Colonic mucosa (tissue), 4 donors: Measurements from ENCODE around the gene GTF2A1. TPM values are rescaled to one million over a fixed set of nuclear protein-coding genes. Genes with fewer than 3 reads are reported as not detected.
A peak's percentile ranks its signal among the peaks of the same experiment; 100 is the strongest.

ENCODE experiments used
- DNase-seq: peaks from one replicate; pipeline ENCODE4 v3.0.0-alpha.2; 2020
- H3K27ac ChIP-seq: fragments of 200-600 bp; one replicate; pipeline ENCODE4 v1.8.0; 2021
- H3K27me3 ChIP-seq: fragments of 200-600 bp; one replicate; pipeline ENCODE4 v1.8.0; 2021
- H3K36me3 ChIP-seq: fragments of 200-600 bp; one replicate; pipeline ENCODE4 v1.8.0; 2021
- H3K4me1 ChIP-seq: fragments of 200-600 bp; one replicate; pipeline ENCODE4 v1.8.0; 2021; ENCODE audit warnings: mild to moderate bottlenecking
- H3K4me3 ChIP-seq: fragments of 200-600 bp; one replicate; pipeline ENCODE4 v1.8.0; 2021
- H3K9ac ChIP-seq, 2 donors: one replicate each; pipeline ENCODE4 v1.7.0; 2013; ENCODE audit warnings: control low read depth in 2 of 2, low read depth in 2 of 2, low read length in 2 of 2
- H3K9me3 ChIP-seq: fragments of 200-600 bp; one replicate; pipeline ENCODE4 v1.8.0; 2021
- CTCF ChIP-seq: fragments of 200-600 bp; IDR thresholded peaks from one replicate; pipeline ENCODE4 v1.8.0; 2022; ENCODE audit warnings: antibody characterized with exemption, mild to moderate bottlenecking
- intact Hi-C: fragments of 100-400 bp; cut with DNase I; formaldehyde crosslinking; loops from one replicate; pipeline ENCODE4 v1.14.1; 2022
- total RNA-seq, 2 donors: library from RNA; stranded (reverse); fragmentation: NEBNext Ultra II Directional in 1 of 2; extraction: Animal tissue kit (Norgen Biotek cat#: 25700) in 1 of 2; gene quantifications; one replicate each; pipeline ENCODE4 v1.2.1, GENCODE V29; 2021
- donor health status: healthy.
- donor health status: DM: no; HTN: no; CAD: no.
- donor health status: DM: no; HTN: no; CAD: no.

The GTF2A1 gene
- total RNA-seq, 2 donors from 2014 or later: 21.6 to 26.6 TPM

GRCh38 chr14:81222691-81223090 is 1.9 kb upstream of the GTF2A1 start:
- intact Hi-C loops: no loop called here
- H3K4me3 ChIP-seq: no peak overlapping the region
- H3K9ac ChIP-seq: no peak overlapping the region
- DNase-seq: peak; percentile 32
- H3K27ac ChIP-seq: no peak overlapping the region
- no peaks in the 10 kb centered on the region for H3K36me3 ChIP-seq
- no peaks in the 10 kb centered on the region for H3K9me3 ChIP-seq
- H3K27me3 ChIP-seq: no peaks in the 10 kb centered on the region
- no peak for TF ChIP-seq CTCF
- H3K4me1 ChIP-seq: no peaks in the 10 kb centered on the region

GRCh38 chr14:81222126-81222525 is 1.4 kb upstream of the GTF2A1 start:
- Histone ChIP-seq H3K4me1 (no peaks in the 10 kb centered on the region), H3K27me3 (no peaks in the 10 kb centered on the region), H3K4me3 (no peak overlapping the region), H3K9ac (no peak overlapping the region), H3K27ac (peak overlapping the region; percentile 94), H3K9me3 (no peaks in the 10 kb centered on the region), H3K36me3 (no peaks in the 10 kb centered on the region)
- no peak for DNase-seq
- no peak for TF ChIP-seq CTCF
- intact Hi-C loops: no loop called here

- peak; percentile 26 for DNase-seq
Observed at GRCh38 chr14:81221579-81222102, 882 bp upstream of the GTF2A1 start.

GRCh38 chr14:81220580-81220829 is 254 bp downstream of the GTF2A1 start:
- Histone ChIP-seq H3K9me3 (no peaks in the 10 kb centered on the region), H3K4me3 (peak overlapping the region; percentile 59), H3K4me1 (no peaks in the 10 kb centered on the region), H3K36me3 (no peaks in the 10 kb centered on the region), H3K27me3 (no peaks in the 10 kb centered on the region), H3K9ac (peak overlapping the region; percentile 89 to 93), H3K27ac (peak overlapping the region; percentile 94)
- DNase-seq: no peak
- intact Hi-C loops: no loop called here
- TF ChIP-seq CTCF: no peak

More at GRCh38 chr14:81221579-81222102, 882 bp upstream of the GTF2A1 start:
- Histone ChIP-seq H3K36me3 (no peaks in the 10 kb centered on the region), H3K9me3 (no peaks in the 10 kb centered on the region), H3K27ac (peak overlapping the region; percentile 94), H3K4me1 (no peaks in the 10 kb centered on the region), H3K27me3 (no peaks in the 10 kb centered on the region), H3K9ac (peak overlapping the region; percentile 63 to 89), H3K4me3 (peak overlapping the region; percentile 59)
- no peak for TF ChIP-seq CTCF
- intact Hi-C loops: no loop called here

- H3K27ac ChIP-seq: peak overlapping the region; percentile 99
- H3K27me3 ChIP-seq: no peaks in the 10 kb centered on the region
- no peak for TF ChIP-seq CTCF
- H3K9ac ChIP-seq: peak overlapping the region; percentile 89 to 93
- no peaks in the 10 kb centered on the region for H3K4me1 ChIP-seq
- intact Hi-C loops: loop anchor here (5.0 kb wide), 1 partner anchor 48 kb away; no protein-coding TSS in a partner anchor
- peaks cover under 1% of the 10 kb centered on the region for H3K36me3 ChIP-seq
- DNase-seq: peak; percentile 34
- H3K9me3 ChIP-seq: no peaks in the 10 kb centered on the region
- H3K4me3 ChIP-seq: peak overlapping the region; percentile 63
Observed at GRCh38 chr14:81219759-81220579, 790 bp downstream of the GTF2A1 start.
